ENCODE measurements around the gene PSMB3.

PSMB3 gene

DNA sequence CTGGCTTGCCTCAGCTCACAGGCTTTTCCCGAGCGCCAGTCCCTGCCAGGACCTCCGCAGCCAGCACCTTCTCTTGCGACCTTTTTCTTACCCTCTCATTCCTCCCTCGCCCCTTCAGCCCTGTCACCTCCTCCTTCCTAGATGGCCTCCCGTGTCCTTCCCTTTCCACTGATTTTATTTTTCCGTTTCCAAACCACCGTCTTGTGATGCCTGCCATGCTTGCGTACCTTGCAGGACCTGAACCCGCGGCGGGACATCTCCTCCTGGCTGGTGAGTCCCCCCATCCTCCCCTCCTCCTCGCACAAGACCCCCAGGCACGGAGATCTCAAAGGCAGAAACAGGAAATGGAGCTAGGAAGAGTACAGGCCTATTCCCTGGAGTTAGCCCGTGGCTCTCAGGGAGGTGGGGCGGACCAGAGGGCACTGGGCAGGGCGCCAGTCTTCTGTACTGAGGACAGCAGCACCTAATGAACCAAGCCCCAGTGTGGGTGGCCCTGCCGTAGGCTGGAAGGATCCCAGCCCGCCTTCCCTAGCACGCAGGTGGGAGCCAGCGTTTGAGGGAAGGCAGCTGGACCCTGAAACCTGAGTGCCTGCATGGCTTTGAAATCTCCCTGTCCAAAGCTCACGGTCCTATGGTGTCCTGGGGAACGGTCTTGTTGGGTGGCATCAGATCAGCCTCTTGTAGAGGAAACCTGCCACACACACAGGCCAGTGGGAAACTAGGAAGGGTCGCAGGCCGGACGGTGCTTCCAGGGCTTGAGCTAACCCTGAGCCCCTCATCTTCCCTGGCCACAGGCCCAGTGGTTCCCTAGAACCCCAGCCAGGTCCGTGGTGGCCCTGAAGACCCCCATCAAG is 21.8 kb upstream of the PSMB3 start:
- TF ChIP-seq MAX (IDR thresholded peaks at IDR 0.05), result 0 out of 2 replicates have a peak, but pooled peaks have one; percentile 16
- no peak; the same call in 1 of the 2 replicates for TF ChIP-seq ZBTB7A (IDR thresholded peaks at IDR 0.05; ENCODE audit: low read depth)
- TF ChIP-seq FOXM1 (IDR thresholded peaks at IDR 0.05; ENCODE audit: borderline replicate concordance, low read depth), result no peak
- TF ChIP-seq, protein P1, sequence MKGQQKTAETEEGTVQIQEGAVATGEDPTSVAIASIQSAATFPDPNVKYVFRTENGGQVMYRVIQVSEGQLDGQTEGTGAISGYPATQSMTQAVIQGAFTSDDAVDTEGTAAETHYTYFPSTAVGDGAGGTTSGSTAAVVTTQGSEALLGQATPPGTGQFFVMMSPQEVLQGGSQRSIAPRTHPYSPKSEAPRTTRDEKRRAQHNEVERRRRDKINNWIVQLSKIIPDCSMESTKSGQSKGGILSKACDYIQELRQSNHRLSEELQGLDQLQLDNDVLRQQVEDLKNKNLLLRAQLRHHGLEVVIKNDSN (IDR thresholded peaks at IDR 0.05), result no peak
- peak; percentile 52; the same call in 1 of the 2 replicates for TF ChIP-seq NFIC (IDR thresholded peaks at IDR 0.05)

DNA sequence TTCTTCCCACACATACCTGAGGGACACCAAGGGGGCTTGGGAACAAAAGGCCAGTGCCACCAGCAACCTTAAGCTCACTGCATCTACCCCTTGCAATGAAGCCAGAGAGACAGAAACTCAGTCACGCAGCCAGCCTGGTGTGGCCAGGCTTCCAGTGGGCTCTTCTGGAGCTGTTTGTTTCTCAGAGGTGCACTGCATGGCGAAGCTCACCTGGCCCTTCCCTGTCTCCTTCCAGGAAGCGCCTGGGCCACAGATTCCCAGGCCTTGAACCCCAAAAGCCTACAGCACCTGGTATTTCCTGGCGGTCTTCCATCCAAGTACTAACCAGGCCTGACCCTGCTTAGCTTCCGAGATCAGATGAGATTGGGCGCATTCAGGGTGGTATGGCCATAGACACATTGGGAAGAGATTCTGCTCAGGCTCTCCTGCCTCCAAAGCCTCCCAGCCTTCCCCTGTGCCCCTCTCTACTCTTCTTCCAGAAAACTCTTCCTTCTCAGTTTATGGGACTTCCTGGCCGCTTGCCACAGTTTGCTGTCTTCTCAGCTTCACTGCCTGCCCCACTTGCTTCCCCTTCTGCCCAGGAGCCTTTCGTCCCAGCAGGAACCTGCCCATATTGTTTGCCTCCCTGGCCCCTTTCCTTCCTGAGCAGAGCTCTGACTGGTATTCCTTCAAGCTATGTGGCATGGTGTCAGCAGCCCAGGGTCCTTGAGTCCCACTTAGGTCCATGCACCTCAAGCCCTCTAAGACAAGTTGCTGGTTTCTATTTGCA is 20.8 kb upstream of the PSMB3 start:
- TF ChIP-seq TCF12 (IDR thresholded peaks at IDR 0.05; ENCODE audit: low read depth) (no peak), EGR1 (IDR thresholded peaks at IDR 0.05) (no peak)

GRCh38 chr17:38732376-38733281 is 19.9 kb upstream of the PSMB3 start:
- TF ChIP-seq RAD21 (IDR thresholded peaks at IDR 0.05; ENCODE audit: low read depth) (no peak), CEBPB (IDR thresholded peaks at IDR 0.05) (no peak)
- TF ChIP-seq, protein P1 (IDR thresholded peaks at IDR 0.05), result peak; percentile 57

DNA sequence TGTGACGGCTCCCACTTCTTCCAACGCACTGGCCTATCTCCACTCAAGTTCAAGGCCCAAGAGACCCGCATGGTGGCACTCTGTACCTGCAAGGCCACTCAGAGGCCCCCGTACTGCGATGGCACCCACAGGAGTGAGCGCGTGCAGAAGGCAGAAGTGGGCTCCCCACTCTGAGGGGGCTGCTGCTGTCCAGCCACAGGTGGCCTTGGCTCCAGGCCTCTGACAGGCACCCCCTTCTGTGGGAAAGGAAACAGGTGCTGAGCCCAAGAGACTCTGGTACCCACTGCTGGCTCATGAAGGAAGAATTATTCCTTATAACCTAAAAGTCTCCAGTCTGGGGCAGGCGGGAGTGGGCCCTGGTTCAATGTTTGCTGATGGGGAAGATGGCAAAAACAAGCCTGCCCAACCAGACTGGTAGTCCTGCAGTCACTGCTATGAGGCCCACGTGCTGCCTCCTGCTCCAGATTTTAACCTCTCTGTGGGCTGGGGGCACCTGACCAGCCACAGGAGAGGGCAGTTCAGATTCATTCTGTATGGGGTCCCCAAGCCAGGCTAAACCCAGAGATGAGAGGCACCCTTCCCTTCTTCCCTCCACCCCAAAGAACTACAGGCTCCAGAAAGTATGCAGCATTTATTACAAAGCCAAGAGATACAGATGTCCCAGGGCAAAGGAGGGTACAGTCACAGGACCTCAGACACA is 19.1 kb upstream of the PSMB3 start:
- TF ChIP-seq RAD21 (IDR thresholded peaks at IDR 0.05; ENCODE audit: low read depth), result no peak
- no peak for TF ChIP-seq NFIC (IDR thresholded peaks at IDR 0.05)
- no peak for TF ChIP-seq FOXM1 (IDR thresholded peaks at IDR 0.05; ENCODE audit: borderline replicate concordance, low read depth)
- no peak for TF ChIP-seq TAF1 (IDR thresholded peaks at IDR 0.05; ENCODE audit: low read depth)
- TF ChIP-seq TEAD4 (IDR thresholded peaks at IDR 0.05), result no peak
- no peak for TF ChIP-seq EGR1 (IDR thresholded peaks at IDR 0.05)
- no peak for TF ChIP-seq EP300 (IDR thresholded peaks at IDR 0.05; ENCODE audit: borderline replicate concordance)
- TF ChIP-seq REST (IDR thresholded peaks at IDR 0.05; ENCODE audit: low read depth), result no peak
- TF ChIP-seq CREB1 (IDR thresholded peaks at IDR 0.05; ENCODE audit: low read depth), result no peak
- TF ChIP-seq CEBPB (IDR thresholded peaks at IDR 0.05), result no peak

- no peak for TF ChIP-seq TEAD4 (IDR thresholded peaks at IDR 0.05)
- no peak for TF ChIP-seq TCF12 (IDR thresholded peaks at IDR 0.05; ENCODE audit: low read depth)
- TF ChIP-seq, protein P1 (IDR thresholded peaks at IDR 0.05), result no peak
- no peak for TF ChIP-seq ZBTB7A (IDR thresholded peaks at IDR 0.05; ENCODE audit: low read depth)
- no peak for TF ChIP-seq RAD21 (IDR thresholded peaks at IDR 0.05; ENCODE audit: low read depth)
- no peak for TF ChIP-seq NFIC (IDR thresholded peaks at IDR 0.05)
- TF ChIP-seq CEBPB (IDR thresholded peaks at IDR 0.05), result no peak
- no peak for TF ChIP-seq FOXM1 (IDR thresholded peaks at IDR 0.05; ENCODE audit: borderline replicate concordance, low read depth)
- TF ChIP-seq EGR1 (IDR thresholded peaks at IDR 0.05), result no peak
- TF ChIP-seq REST (IDR thresholded peaks at IDR 0.05; ENCODE audit: low read depth), result no peak
- TF ChIP-seq CREB1 (IDR thresholded peaks at IDR 0.05; ENCODE audit: low read depth), result no peak
- no peak for TF ChIP-seq MAX (IDR thresholded peaks at IDR 0.05)
- no peak for TF ChIP-seq EP300 (IDR thresholded peaks at IDR 0.05; ENCODE audit: borderline replicate concordance)
- no peak for TF ChIP-seq YY1 (IDR thresholded peaks at IDR 0.05; ENCODE audit: low read depth)
Measured at GRCh38 chr17:38733982-38734973, 18.3 kb upstream of the PSMB3 start.
